ENCODE measurements around the gene PRODH2.

GRCh38 chr19:35812220-35813042, at the start of gene PRODH2:
- TF ChIP-seq POLR2AphosphoS5 (IDR thresholded peaks at IDR 0.05; ENCODE audit: low read depth, low read length) (no peak), SIN3A (IDR thresholded peaks at IDR 0.05; ENCODE audit: borderline replicate concordance, insufficient read depth, low read length) (no peak), REST (IDR thresholded peaks at IDR 0.05; ENCODE audit: insufficient read depth in 1 of 2, low read depth in 2 of 2, low read length in 2 of 2) (no peak), TAF1 (IDR thresholded peaks at IDR 0.05; ENCODE audit: borderline replicate concordance, insufficient read depth, low read length) (no peak), FOXP2 (optimal IDR thresholded peaks at IDR 0.05; ENCODE audit: borderline replicate concordance, extremely low read depth, extremely low read length, insufficient read depth) (no peak)
